Measurements from ENCODE around the gene PCTP.

Gene PCTP

DNA sequence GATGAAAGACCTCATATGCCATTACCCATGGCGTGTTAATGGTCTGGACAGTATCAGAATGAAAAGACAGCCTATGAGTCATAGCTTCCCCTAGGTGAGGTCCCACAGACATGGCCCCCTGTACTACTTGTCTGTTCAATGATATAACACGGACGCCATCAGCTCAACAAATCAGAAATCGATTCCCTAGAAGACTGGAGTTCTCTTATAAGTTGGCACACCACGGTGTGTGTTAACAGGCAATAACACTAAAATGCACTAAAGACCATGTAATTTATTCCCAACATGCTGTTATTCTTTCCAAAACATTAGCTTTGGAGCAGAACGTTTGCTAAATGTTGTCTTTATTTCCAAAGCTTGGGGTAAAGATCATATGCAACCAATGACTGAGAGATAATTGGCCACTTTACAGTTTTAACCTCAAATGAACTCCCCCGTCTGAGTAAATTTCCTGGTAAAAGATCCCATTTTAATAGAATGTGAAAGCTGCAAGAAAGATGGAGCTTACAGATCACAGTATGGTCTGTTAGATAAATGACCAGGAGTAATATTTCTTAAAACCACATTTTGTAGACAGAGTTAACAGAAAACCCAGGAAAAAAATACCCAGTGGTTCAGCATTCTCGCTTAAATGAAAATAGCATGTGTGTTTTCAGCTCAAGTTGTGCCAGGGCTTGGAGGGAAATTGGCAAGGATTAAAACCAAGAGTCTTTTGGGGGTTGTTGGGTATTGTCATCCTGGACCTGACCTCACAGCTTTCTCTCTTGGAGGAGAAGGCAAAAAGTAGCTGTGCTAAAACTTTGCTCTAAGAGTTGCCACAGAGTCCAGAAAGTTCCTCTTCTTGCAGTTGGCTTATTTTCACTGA lies 65.9 kb downstream of the PCTP start:
- TF ChIP-seq EGR1 (IDR thresholded peaks at IDR 0.05) = no peak
- TF ChIP-seq EP300 (IDR thresholded peaks at IDR 0.05; ENCODE audit: borderline replicate concordance) = no peak
- TF ChIP-seq ZBTB7A (IDR thresholded peaks at IDR 0.05; ENCODE audit: low read depth) = no peak
- TF ChIP-seq, protein P1, sequence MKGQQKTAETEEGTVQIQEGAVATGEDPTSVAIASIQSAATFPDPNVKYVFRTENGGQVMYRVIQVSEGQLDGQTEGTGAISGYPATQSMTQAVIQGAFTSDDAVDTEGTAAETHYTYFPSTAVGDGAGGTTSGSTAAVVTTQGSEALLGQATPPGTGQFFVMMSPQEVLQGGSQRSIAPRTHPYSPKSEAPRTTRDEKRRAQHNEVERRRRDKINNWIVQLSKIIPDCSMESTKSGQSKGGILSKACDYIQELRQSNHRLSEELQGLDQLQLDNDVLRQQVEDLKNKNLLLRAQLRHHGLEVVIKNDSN (IDR thresholded peaks at IDR 0.05) = no peak
- TF ChIP-seq TAF1 (IDR thresholded peaks at IDR 0.05; ENCODE audit: low read depth) = no peak
- TF ChIP-seq, protein P2, sequence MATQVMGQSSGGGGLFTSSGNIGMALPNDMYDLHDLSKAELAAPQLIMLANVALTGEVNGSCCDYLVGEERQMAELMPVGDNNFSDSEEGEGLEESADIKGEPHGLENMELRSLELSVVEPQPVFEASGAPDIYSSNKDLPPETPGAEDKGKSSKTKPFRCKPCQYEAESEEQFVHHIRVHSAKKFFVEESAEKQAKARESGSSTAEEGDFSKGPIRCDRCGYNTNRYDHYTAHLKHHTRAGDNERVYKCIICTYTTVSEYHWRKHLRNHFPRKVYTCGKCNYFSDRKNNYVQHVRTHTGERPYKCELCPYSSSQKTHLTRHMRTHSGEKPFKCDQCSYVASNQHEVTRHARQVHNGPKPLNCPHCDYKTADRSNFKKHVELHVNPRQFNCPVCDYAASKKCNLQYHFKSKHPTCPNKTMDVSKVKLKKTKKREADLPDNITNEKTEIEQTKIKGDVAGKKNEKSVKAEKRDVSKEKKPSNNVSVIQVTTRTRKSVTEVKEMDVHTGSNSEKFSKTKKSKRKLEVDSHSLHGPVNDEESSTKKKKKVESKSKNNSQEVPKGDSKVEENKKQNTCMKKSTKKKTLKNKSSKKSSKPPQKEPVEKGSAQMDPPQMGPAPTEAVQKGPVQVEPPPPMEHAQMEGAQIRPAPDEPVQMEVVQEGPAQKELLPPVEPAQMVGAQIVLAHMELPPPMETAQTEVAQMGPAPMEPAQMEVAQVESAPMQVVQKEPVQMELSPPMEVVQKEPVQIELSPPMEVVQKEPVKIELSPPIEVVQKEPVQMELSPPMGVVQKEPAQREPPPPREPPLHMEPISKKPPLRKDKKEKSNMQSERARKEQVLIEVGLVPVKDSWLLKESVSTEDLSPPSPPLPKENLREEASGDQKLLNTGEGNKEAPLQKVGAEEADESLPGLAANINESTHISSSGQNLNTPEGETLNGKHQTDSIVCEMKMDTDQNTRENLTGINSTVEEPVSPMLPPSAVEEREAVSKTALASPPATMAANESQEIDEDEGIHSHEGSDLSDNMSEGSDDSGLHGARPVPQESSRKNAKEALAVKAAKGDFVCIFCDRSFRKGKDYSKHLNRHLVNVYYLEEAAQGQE (IDR thresholded peaks at IDR 0.05; ENCODE audit: low read depth) = no peak
- TF ChIP-seq CEBPB (IDR thresholded peaks at IDR 0.05) = no peak

DNA sequence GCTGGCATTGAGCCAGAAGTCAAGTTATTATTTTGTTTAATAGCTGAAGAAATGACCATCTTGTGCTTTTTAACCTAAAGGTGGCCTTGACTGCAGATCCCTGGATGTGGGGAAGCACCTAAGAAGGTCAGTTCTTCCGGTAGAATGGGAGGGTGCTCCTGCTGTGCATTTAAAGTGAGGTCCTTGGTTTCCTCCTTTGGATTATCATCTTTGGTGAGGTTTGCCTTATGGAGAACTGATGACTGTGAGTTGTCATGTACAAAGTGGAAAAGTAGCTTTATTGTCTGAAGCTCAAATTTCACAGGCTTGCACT lies 66.5 kb downstream of the PCTP start:
- TF ChIP-seq NFIC (IDR thresholded peaks at IDR 0.05) (peak; percentile 33; the same call in 1 of the 2 replicates), YY1 (IDR thresholded peaks at IDR 0.05; ENCODE audit: low read depth) (no peak)

DNA sequence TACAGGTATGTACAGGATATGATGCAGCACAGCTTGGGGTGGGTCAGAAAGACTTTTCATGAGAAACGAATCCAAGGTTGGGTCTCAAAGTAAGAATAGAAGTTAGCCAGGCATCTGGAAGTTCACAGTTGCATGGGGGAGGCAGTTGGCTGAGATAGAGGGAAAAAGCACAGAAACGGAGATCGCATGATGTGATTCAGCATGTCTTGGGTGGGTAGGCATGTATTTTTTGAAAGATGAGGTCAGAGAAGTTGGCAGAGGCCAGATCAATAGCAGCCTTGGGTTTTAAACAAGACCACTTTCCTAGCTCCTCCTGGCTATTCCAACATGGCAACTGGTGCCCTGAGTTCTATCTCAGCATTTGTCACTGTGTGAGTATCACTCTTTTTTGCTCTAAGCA lies 67.2 kb downstream of the PCTP start:
- no peak for TF ChIP-seq TAF1 (IDR thresholded peaks at IDR 0.05; ENCODE audit: low read depth)
- no peak for TF ChIP-seq RAD21 (IDR thresholded peaks at IDR 0.05; ENCODE audit: low read depth)
- no peak for TF ChIP-seq FOXM1 (IDR thresholded peaks at IDR 0.05; ENCODE audit: borderline replicate concordance, low read depth)
- no peak for TF ChIP-seq CREB1 (IDR thresholded peaks at IDR 0.05; ENCODE audit: low read depth)
- TF ChIP-seq, protein P1 (IDR thresholded peaks at IDR 0.05) = no peak
- TF ChIP-seq, protein P2 (IDR thresholded peaks at IDR 0.05; ENCODE audit: low read depth) = no peak
- no peak for TF ChIP-seq EP300 (IDR thresholded peaks at IDR 0.05; ENCODE audit: borderline replicate concordance)

DNA sequence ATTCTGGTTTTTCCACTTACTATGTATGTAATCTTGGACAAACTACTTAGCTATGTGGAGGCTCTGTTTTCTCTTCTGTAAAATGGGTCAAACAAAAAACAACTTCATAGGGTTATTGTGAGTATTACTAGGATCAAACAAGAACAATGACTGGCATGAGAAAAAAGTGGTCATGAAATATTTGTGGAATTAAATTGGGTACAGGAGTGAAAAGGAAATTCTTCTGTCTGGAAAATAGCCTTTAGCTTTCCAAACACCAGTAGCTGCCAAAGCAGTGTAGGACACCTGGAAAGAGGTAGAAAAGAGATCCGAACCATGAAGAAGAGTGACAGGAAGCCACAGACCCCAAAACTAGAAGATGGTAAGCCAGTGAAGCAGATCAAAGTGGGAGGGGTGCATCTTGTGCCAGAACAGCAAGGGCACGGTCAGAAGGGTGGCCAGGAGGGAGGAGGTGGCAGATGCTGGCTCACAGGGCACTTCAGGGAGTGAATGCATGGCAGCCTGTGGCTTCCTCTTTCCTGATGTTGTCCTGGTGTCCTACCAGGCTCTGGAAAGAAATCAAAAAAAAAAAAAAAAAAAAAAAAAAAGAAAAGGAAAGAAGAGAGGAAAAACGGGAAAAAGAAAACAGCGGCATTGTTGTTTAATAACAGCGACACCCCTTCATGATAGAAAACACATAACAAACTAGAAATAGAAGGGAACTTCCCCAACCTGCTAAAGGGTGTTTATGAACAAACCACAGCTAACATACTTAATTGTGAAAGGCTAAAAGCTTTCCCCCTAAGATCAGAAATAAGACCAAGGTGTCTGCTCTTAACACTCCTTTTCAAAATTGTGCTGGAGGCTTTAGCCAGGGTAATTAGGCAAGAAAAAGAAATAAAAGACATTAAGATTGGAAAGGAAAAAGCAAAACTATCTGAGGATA lies 67.9 kb downstream of the PCTP start:
- TF ChIP-seq EGR1 (IDR thresholded peaks at IDR 0.05) (no peak), EP300 (IDR thresholded peaks at IDR 0.05; ENCODE audit: borderline replicate concordance) (peak; percentile 24; the same call in 1 of the 2 replicates)

DNA sequence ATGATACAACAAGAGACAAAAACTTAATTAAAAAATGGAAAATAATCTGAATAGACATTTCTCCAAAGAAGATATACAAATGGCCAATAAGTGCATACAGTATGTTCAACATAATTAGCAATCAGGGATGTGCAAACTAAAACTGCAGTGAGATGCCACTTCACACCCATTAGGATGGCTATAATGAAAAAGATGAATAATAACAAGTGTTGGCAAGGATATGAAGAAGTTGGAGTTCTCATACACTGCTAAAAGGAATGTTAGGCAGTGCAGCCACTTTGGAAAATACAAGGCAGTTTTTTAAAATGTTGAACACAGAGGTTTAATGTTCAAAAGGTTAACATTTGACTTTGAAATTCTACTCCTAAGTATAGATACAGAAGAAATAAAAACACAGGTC lies 69.8 kb downstream of the PCTP start:
- TF ChIP-seq TCF12 (IDR thresholded peaks at IDR 0.05; ENCODE audit: low read depth) = no peak
- no peak for TF ChIP-seq NFIC (IDR thresholded peaks at IDR 0.05)
- TF ChIP-seq CREB1 (IDR thresholded peaks at IDR 0.05; ENCODE audit: low read depth) = no peak
- TF ChIP-seq, protein P1 (IDR thresholded peaks at IDR 0.05) = no peak
- TF ChIP-seq TEAD4 (IDR thresholded peaks at IDR 0.05) = no peak
- no peak for TF ChIP-seq CEBPB (IDR thresholded peaks at IDR 0.05)

DNA sequence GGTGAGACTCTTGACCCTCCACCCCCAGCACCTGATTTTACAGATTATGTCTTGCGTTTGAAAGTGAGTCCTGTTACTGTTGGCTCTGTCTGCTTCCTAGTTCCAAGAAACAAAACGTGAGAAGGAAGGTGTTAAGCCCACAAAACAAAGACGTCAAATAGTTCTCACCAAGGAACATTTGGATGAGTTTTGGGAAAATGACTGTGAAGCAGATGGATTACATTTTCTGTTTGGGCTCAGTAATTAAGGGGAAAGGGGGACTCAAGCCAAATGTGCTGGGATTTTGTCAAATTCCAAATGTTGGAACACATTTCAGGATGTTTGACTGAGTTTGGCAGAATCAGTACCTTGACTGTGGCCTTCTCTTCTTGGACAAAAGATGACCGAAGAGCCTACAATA lies 71.2 kb downstream of the PCTP start:
- TF ChIP-seq, protein P2 (IDR thresholded peaks at IDR 0.05; ENCODE audit: low read depth) = no peak
- TF ChIP-seq ZBTB7A (IDR thresholded peaks at IDR 0.05; ENCODE audit: low read depth) (no peak), RAD21 (IDR thresholded peaks at IDR 0.05; ENCODE audit: low read depth) (no peak), TAF1 (IDR thresholded peaks at IDR 0.05; ENCODE audit: low read depth) (no peak), CREB1 (IDR thresholded peaks at IDR 0.05; ENCODE audit: low read depth) (no peak), CEBPB (IDR thresholded peaks at IDR 0.05) (no peak), TCF12 (IDR thresholded peaks at IDR 0.05; ENCODE audit: low read depth) (no peak), FOXM1 (IDR thresholded peaks at IDR 0.05; ENCODE audit: borderline replicate concordance, low read depth) (no peak)
- TF ChIP-seq, protein P1 (IDR thresholded peaks at IDR 0.05) = no peak
